ENCODE results near the gene GNAT1.

Gene GNAT1

GRCh38 chr3:50174947-50175524, 16.4 kb upstream of the GNAT1 start:
- no peak for DNase-seq (ENCODE audit: low read depth in 1 of 2, low spot score in 1 of 2)

GRCh38 chr3:50177346-50177745, 14.1 kb upstream of the GNAT1 start:
- DNase-seq (ENCODE audit: low read depth in 1 of 2, low spot score in 1 of 2): no peak

GRCh38 chr3:50179710-50180109, 11.7 kb upstream of the GNAT1 start:
- DNase-seq (ENCODE audit: low read depth in 1 of 2, low spot score in 1 of 2): no peak

GRCh38 chr3:50181985-50182384, 9.4 kb upstream of the GNAT1 start:
- no peak for DNase-seq (ENCODE audit: low read depth in 1 of 2, low spot score in 1 of 2)

- DNase-seq (ENCODE audit: low read depth in 1 of 2, low spot score in 1 of 2): no peak
These were observed 8.8 kb upstream of the GNAT1 start for GRCh38 chr3:50182533-50183099.

- no peak for DNase-seq (ENCODE audit: low read depth in 1 of 2, low spot score in 1 of 2)
These were observed 7.7 kb upstream of the GNAT1 start for GRCh38 chr3:50183755-50184154.

- no peak for DNase-seq (ENCODE audit: low read depth in 1 of 2, low spot score in 1 of 2)
These were observed 7.0 kb upstream of the GNAT1 start for GRCh38 chr3:50184242-50184978.

- DNase-seq (ENCODE audit: low read depth in 1 of 2, low spot score in 1 of 2): no peak
These were observed 6.2 kb upstream of the GNAT1 start for GRCh38 chr3:50185230-50185629.

GRCh38 chr3:50186096-50186495, 5.3 kb upstream of the GNAT1 start:
- no peak for DNase-seq (ENCODE audit: low read depth in 1 of 2, low spot score in 1 of 2)

- DNase-seq (ENCODE audit: low read depth in 1 of 2, low spot score in 1 of 2): no peak
These were observed 3.7 kb upstream of the GNAT1 start for GRCh38 chr3:50187750-50188149.

GRCh38 chr3:50189274-50189673, 2.1 kb upstream of the GNAT1 start:
- DNase-seq (ENCODE audit: low read depth in 1 of 2, low spot score in 1 of 2): no peak

- DNase-seq (ENCODE audit: low read depth in 1 of 2, low spot score in 1 of 2): no peak
These were observed 1.4 kb upstream of the GNAT1 start for GRCh38 chr3:50189989-50190388.

GRCh38 chr3:50192124-50192523, 714 bp downstream of the GNAT1 start:
- no peak for DNase-seq (ENCODE audit: low read depth in 1 of 2, low spot score in 1 of 2)

GRCh38 chr3:50192689-50193141, 1.3 kb downstream of the GNAT1 start:
- peak; percentile 66 to 79 for DNase-seq (ENCODE audit: low read depth in 1 of 2, low spot score in 1 of 2)

- DNase-seq (ENCODE audit: low read depth in 1 of 2, low spot score in 1 of 2): no peak
These were observed 1.9 kb downstream of the GNAT1 start for GRCh38 chr3:50193286-50193685.

- no peak for DNase-seq (ENCODE audit: low read depth in 1 of 2, low spot score in 1 of 2)
These were observed 2.3 kb downstream of the GNAT1 start for GRCh38 chr3:50193746-50194127.

GRCh38 chr3:50194128-50194902, 2.9 kb downstream of the GNAT1 start:
- peak; percentile 69 to 77 for DNase-seq (ENCODE audit: low read depth in 1 of 2, low spot score in 1 of 2)

GRCh38 chr3:50194903-50195500, 3.6 kb downstream of the GNAT1 start:
- peak in 1 of 2 donors; percentile 15 for DNase-seq (ENCODE audit: low read depth in 1 of 2, low spot score in 1 of 2)

GRCh38 chr3:50195501-50196252, 4.3 kb downstream of the GNAT1 start:
- DNase-seq (ENCODE audit: low read depth in 1 of 2, low spot score in 1 of 2): no peak

GRCh38 chr3:50196253-50196801, 4.9 kb downstream of the GNAT1 start:
- no peak for DNase-seq (ENCODE audit: low read depth in 1 of 2, low spot score in 1 of 2)
